SK-N-SH treated with all-trans-retinoic acid at 6 μM for 48 hours (cell line): Measurements from ENCODE around the gene SLC45A1.

ENCODE experiments used
- ZFP3 ChIP-seq: fragments of 250-450 bp; sonication (Bioruptor Pico); IDR thresholded peaks from 2 replicates; pipeline ENCODE4 v1.5.0; 2020; ENCODE audit warnings: mild to moderate bottlenecking, moderate library complexity
- ZNF565 ChIP-seq: fragments of 450-650 bp; formaldehyde crosslinking; conservative IDR thresholded peaks from 2 replicates; pipeline ENCODE4 v1.5.0; 2020; ENCODE audit warnings: low read depth, mild to moderate bottlenecking, moderate library complexity

DNA sequence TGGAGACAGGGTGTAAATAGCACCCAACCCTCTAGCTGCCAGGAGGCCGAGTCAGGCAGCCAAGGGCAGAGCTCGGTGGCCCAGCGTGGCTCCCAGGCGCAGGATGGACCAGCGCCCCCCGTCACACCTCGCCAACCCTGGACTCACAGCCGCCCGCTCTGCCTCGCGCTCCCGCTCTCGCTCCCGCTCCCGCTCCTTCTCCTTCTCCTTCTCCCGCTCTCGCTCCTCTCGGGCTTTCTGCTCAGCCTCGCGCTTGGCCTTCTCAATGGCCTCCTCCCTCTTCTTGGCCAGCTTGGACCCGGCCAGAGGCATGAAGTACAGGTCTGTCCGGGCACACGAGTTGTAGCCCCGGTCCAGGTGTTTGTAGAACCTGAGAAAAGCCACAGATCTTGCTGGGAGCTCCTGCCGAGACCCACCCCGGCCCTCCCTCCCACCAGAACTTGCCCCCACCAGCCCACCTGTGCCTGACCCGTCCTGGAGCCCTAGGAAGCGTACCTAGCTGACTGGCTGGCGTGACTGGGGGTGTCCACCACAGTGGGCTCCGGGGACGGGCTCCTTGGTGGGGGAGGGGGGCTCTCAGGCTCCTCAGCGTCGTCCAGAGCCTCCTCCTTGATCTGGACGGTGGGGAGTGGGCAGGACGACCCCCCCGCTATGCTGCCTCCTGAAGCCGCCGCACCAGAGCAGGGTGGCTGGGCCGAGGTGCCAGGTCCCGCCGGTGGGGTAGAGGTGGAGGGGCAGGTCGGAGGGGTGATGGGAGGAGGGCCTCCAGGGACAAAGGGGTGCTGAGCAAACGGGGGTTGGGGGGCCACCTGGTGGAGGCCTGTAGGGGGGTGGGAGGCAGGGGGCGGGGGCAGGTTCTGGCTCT, 41.9 kb downstream of the SLC45A1 start:
- no peak for TF ChIP-seq ZNF565 (CRISPR knock-in tag)
- no peak for TF ChIP-seq ZFP3 (CRISPR knock-in tag)
